K562 (cell line): ENCODE measurements around the gene LRRC47. TPM values are rescaled to one million over a fixed set of nuclear protein-coding genes. Genes with fewer than 3 reads are reported as not detected.

Experiments
- FOXK1 ChIP-seq: sonication (generic); formaldehyde crosslinking; IDR thresholded peaks from 2 replicates; pipeline ENCODE4 v1.8.0; 2022; ENCODE audit warnings: missing genetic modification reagents, mild to moderate bottlenecking, borderline replicate concordance
- GABPA ChIP-seq: fragments of 200-800 bp; sonication (Bioruptor generic); conservative IDR thresholded peaks from 2 replicates; pipeline ENCODE4 v1.6.1; 2016; ENCODE audit warnings: low read depth, missing genetic modification characterization, missing compliant biosample characterization
- HSF4 ChIP-seq: fragments of 250-450 bp; sonication (Bioruptor Pico); IDR thresholded peaks from 2 replicates; pipeline ENCODE4 v2.1.2; 2022; ENCODE audit warnings: mild to moderate bottlenecking, moderate library complexity, borderline replicate concordance
- MGA ChIP-seq: fragments of 450-650 bp; IDR thresholded peaks from 2 replicates; pipeline ENCODE4 v1.6.1; 2016; ENCODE audit warnings: mild to moderate bottlenecking, moderate library complexity
- MTF1 ChIP-seq: fragments of 250-450 bp; sonication (Bioruptor Pico); IDR thresholded peaks from 2 replicates; pipeline ENCODE4 v1.9.0; 2021; ENCODE audit warnings: moderate library complexity, mild to moderate bottlenecking, inconsistent platforms, borderline replicate concordance
- MXI1 ChIP-seq: IDR thresholded peaks from 2 replicates; pipeline ENCODE4 v1.6.1; 2011; ENCODE audit warnings: low read depth, mild to moderate bottlenecking, improper control_type of control experiment, low read length
- PHF20 ChIP-seq: fragments of 450-650 bp; IDR thresholded peaks from 2 replicates; pipeline ENCODE4 v1.6.1; 2018; ENCODE audit not compliant: partially characterized antibody
- SIX5 ChIP-seq, 2 experiments: IDR thresholded peaks; 2 replicates each; pipeline ENCODE4 v1.6.1; 2011; ENCODE audit warnings: low read length in 2 of 2, borderline replicate concordance in 1 of 2, low read depth in 1 of 2, mild to moderate bottlenecking in 1 of 2, moderate library complexity in 1 of 2; ENCODE audit not compliant: insufficient read depth in 1 of 2
- STAT6 ChIP-seq: sonication (generic); formaldehyde crosslinking; IDR thresholded peaks from 2 replicates; pipeline ENCODE4 v1.8.1; 2023; ENCODE audit warnings: mild to moderate bottlenecking, missing genetic modification reagents
- TFAP4 ChIP-seq: sonication (generic); formaldehyde crosslinking; IDR thresholded peaks from 2 replicates; pipeline ENCODE4 v1.8.0; 2022; ENCODE audit warnings: missing genetic modification reagents, mild to moderate bottlenecking, moderate library complexity, borderline replicate concordance
- ZNF696 ChIP-seq: fragments of 250-450 bp; sonication (Bioruptor Pico); conservative IDR thresholded peaks from 2 replicates; pipeline ENCODE4 v1.4.0; 2020; ENCODE audit warnings: mild to moderate bottlenecking, moderate library complexity
- polyA plus RNA-seq, 8 experiments: library from polyadenylated mRNA; depleted of rRNA in 4 of 8; stranded (reverse) in 5 of 8; unstranded in 3 of 8; fragments of >200 nt; fragmentation: Nextera tagmentation in 2 of 8; fragmentation: Illumina TruSeq in 1 of 8; extraction: Ambion mirVana in 2 of 8; extraction: Trizol in 1 of 8; gene quantifications; 2 replicates each; pipeline versions ENCODE4 v1.2.1 to v1.2.3, GENCODE V29; 2011 to 2014; ENCODE audit warnings: inconsistent platforms in 1 of 8, missing spikeins in 1 of 8
- total RNA-seq, 7 experiments: library from RNA; depleted of rRNA in 6 of 7; stranded (reverse); fragments of >200 nt in 6 of 7; fragmentation: Illumina TruSeq in 2 of 7; extraction: Trizol in 2 of 7; gene quantifications; 2 replicates each; pipeline versions ENCODE4 v1.2.1 to v1.2.3, GENCODE V29; 2011 to 2021; ENCODE audit warnings: low replicate concordance in 1 of 7

The LRRC47 gene
- total and polyA plus RNA-seq, 9 of the 15 experiments (the other 6 are each of a cell fraction or from before 2014, with no cell fraction given): 4.6 to 68.0 (median 35.9) TPM

- TF ChIP-seq MGA (peak; percentile 88), HSF4 (CRISPR knock-in tag) (no peak), GABPA (peak; percentile 30; the same call in 1 of the 2 replicates), MXI1 (peak; percentile 80; the same call in 1 of the 2 replicates), PHF20 (peak; percentile 75), FOXK1 (CRISPR knock-in tag) (no peak), SIX5 (IDR thresholded peaks at IDR 0.05; ENCODE audit: borderline replicate concordance in 1 of 2, insufficient read depth in 1 of 2, low read depth in 1 of 2, low read length in 2 of 2) (no peak), MTF1 (no peak), STAT6 (CRISPR knock-in tag) (0 out of 2 replicates have a peak, but pooled peaks have one; percentile 79), TFAP4 (CRISPR knock-in tag) (peak; percentile 73; the same call in 1 of the 2 replicates), ZNF696 (no peak)
Measured at GRCh38 chr1:3772027-3772714, 24.1 kb downstream of the LRRC47 start (continued).
